ENCODE measurements around the gene RRBP1. TPM values are rescaled to one million over a fixed set of nuclear protein-coding genes. Genes with fewer than 3 reads are reported as not detected.

RRBP1 gene
- total and polyA plus RNA-seq, 4 donors = 75.4 to 202 (median 130) TPM

DNA sequence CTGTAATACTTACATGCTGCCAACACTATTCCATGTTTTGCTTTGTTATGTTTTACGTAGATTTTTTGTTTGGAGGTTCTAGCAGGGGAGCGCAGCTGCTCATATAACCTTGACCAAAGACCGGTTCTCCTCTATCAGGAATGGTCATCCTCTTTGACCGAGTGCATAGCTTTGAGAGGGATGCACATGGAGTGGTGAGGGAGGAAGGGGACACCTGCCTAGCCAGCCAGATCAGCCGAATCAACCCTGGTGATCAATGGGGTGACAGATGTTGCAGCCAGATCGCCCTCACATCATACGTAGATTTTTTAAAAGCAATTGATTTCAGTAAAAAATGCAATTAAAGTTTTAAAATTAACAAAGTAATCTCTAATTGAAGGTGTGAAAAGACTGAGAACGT is 105.8 kb downstream of the RRBP1 start:
- Histone ChIP-seq H3K27ac (ENCODE audit: low read depth in 1 of 2, low read length in 2 of 2) (no peak overlapping the region), H3K4me1 (ENCODE audit: control insufficient read depth in 4 of 4, insufficient read depth in 4 of 4, low read length in 3 of 4) (peaks cover 10 to 17% (median 16%) of the 10 kb centered on the region in 4 donors), H3K9ac (ENCODE audit: low read depth in 1 of 2, low read length in 2 of 2) (no peak overlapping the region), H3K36me3 (ENCODE audit: control insufficient read depth in 4 of 4, insufficient read depth in 3 of 4, low read depth in 1 of 4, low read length in 3 of 4) (no peaks in the 10 kb centered on the region), H3K4me3 (ENCODE audit: low read depth in 1 of 3, low read length in 3 of 3) (no peak overlapping the region), H3K27me3 (ENCODE audit: control insufficient read depth in 4 of 4, insufficient read depth in 4 of 4, low read length in 3 of 4) (no peaks in the 10 kb centered on the region), H3K9me3 (ENCODE audit: control insufficient read depth in 4 of 4, low read length in 3 of 4) (no peaks in the 10 kb centered on the region)
- no peak for TF ChIP-seq EGR1 (IDR thresholded peaks at IDR 0.05; ENCODE audit: low read depth in 2 of 2)
- TF ChIP-seq, protein P1, sequence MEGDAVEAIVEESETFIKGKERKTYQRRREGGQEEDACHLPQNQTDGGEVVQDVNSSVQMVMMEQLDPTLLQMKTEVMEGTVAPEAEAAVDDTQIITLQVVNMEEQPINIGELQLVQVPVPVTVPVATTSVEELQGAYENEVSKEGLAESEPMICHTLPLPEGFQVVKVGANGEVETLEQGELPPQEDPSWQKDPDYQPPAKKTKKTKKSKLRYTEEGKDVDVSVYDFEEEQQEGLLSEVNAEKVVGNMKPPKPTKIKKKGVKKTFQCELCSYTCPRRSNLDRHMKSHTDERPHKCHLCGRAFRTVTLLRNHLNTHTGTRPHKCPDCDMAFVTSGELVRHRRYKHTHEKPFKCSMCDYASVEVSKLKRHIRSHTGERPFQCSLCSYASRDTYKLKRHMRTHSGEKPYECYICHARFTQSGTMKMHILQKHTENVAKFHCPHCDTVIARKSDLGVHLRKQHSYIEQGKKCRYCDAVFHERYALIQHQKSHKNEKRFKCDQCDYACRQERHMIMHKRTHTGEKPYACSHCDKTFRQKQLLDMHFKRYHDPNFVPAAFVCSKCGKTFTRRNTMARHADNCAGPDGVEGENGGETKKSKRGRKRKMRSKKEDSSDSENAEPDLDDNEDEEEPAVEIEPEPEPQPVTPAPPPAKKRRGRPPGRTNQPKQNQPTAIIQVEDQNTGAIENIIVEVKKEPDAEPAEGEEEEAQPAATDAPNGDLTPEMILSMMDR (IDR thresholded peaks at IDR 0.05; ENCODE audit: low read depth, low read length, missing input control) = no peak
- TF ChIP-seq, protein P2, sequence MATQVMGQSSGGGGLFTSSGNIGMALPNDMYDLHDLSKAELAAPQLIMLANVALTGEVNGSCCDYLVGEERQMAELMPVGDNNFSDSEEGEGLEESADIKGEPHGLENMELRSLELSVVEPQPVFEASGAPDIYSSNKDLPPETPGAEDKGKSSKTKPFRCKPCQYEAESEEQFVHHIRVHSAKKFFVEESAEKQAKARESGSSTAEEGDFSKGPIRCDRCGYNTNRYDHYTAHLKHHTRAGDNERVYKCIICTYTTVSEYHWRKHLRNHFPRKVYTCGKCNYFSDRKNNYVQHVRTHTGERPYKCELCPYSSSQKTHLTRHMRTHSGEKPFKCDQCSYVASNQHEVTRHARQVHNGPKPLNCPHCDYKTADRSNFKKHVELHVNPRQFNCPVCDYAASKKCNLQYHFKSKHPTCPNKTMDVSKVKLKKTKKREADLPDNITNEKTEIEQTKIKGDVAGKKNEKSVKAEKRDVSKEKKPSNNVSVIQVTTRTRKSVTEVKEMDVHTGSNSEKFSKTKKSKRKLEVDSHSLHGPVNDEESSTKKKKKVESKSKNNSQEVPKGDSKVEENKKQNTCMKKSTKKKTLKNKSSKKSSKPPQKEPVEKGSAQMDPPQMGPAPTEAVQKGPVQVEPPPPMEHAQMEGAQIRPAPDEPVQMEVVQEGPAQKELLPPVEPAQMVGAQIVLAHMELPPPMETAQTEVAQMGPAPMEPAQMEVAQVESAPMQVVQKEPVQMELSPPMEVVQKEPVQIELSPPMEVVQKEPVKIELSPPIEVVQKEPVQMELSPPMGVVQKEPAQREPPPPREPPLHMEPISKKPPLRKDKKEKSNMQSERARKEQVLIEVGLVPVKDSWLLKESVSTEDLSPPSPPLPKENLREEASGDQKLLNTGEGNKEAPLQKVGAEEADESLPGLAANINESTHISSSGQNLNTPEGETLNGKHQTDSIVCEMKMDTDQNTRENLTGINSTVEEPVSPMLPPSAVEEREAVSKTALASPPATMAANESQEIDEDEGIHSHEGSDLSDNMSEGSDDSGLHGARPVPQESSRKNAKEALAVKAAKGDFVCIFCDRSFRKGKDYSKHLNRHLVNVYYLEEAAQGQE (IDR thresholded peaks at IDR 0.05) = no peak
- TF ChIP-seq YY1 (IDR thresholded peaks at IDR 0.05) = no peak
- TF ChIP-seq RAD21 (IDR thresholded peaks at IDR 0.05) = no peak
- TF ChIP-seq, protein P3, sequence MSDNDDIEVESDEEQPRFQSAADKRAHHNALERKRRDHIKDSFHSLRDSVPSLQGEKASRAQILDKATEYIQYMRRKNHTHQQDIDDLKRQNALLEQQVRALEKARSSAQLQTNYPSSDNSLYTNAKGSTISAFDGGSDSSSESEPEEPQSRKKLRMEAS (IDR thresholded peaks at IDR 0.05) = no peak
- no peak for TF ChIP-seq HNF4A (conservative IDR thresholded peaks at IDR 0.05)
- TF ChIP-seq FOXA2 (IDR thresholded peaks at IDR 0.05) = no peak
- TF ChIP-seq SP1 (IDR thresholded peaks at IDR 0.05) = no peak
- TF ChIP-seq FOXA1 (IDR thresholded peaks at IDR 0.05) = no peak
- TF ChIP-seq JUND (IDR thresholded peaks at IDR 0.05) = no peak
- TF ChIP-seq, protein P4, sequence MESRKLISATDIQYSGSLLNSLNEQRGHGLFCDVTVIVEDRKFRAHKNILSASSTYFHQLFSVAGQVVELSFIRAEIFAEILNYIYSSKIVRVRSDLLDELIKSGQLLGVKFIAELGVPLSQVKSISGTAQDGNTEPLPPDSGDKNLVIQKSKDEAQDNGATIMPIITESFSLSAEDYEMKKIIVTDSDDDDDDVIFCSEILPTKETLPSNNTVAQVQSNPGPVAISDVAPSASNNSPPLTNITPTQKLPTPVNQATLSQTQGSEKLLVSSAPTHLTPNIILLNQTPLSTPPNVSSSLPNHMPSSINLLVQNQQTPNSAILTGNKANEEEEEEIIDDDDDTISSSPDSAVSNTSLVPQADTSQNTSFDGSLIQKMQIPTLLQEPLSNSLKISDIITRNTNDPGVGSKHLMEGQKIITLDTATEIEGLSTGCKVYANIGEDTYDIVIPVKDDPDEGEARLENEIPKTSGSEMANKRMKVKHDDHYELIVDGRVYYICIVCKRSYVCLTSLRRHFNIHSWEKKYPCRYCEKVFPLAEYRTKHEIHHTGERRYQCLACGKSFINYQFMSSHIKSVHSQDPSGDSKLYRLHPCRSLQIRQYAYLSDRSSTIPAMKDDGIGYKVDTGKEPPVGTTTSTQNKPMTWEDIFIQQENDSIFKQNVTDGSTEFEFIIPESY (IDR thresholded peaks at IDR 0.05) = no peak
- no peak for TF ChIP-seq NR2F2 (IDR thresholded peaks at IDR 0.05)
- TF ChIP-seq, protein P5, sequence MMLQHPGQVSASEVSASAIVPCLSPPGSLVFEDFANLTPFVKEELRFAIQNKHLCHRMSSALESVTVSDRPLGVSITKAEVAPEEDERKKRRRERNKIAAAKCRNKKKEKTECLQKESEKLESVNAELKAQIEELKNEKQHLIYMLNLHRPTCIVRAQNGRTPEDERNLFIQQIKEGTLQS (IDR thresholded peaks at IDR 0.05) = no peak
- 87% methylated on average over 8 of the region's 8 CpGs for WGBS
- no peak for DNase-seq (ENCODE audit: low spot score)

DNA sequence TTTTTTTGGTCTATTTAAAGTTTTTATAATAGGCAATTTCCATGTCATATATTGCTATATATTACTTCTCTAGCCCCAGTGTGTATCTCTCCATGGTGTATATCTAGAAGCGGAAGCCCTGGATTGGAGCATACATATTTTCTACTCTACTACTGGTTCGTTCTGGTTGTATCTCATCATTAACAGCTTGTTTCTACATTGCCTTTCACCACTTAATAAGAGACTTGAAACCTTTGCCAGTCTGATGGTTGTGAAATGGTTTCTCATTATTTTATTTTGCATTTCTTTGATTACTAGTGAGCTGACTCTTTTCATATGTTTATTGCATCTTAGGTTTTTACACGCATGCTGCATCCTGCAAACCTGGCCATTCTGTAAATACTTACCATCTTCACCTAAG is 108.6 kb downstream of the RRBP1 start:
- Histone ChIP-seq H3K4me3 (ENCODE audit: low read depth in 1 of 3, low read length in 3 of 3) (no peak overlapping the region), H3K27ac (ENCODE audit: low read depth in 1 of 2, low read length in 2 of 2) (no peak overlapping the region), H3K9ac (ENCODE audit: low read depth in 1 of 2, low read length in 2 of 2) (no peak overlapping the region), H3K9me3 (ENCODE audit: control insufficient read depth in 4 of 4, low read length in 3 of 4) (no peaks in the 10 kb centered on the region), H3K4me1 (ENCODE audit: control insufficient read depth in 4 of 4, insufficient read depth in 4 of 4, low read length in 3 of 4) (peaks cover 11 to 31% (median 27%) of the 10 kb centered on the region in 4 donors), H3K36me3 (ENCODE audit: control insufficient read depth in 4 of 4, insufficient read depth in 3 of 4, low read depth in 1 of 4, low read length in 3 of 4) (no peaks in the 10 kb centered on the region), H3K27me3 (ENCODE audit: control insufficient read depth in 4 of 4, insufficient read depth in 4 of 4, low read length in 3 of 4) (no peaks in the 10 kb centered on the region)
- WGBS = 92% methylated on average over 3 of the region's 3 CpGs
- no peak for DNase-seq (ENCODE audit: low spot score)
- TF ChIP-seq FOXA2 (IDR thresholded peaks at IDR 0.05) (no peak), RXRA (IDR thresholded peaks at IDR 0.05) (no peak), JUND (IDR thresholded peaks at IDR 0.05) (no peak), HNF4G (IDR thresholded peaks at IDR 0.05) (no peak), SP1 (IDR thresholded peaks at IDR 0.05) (no peak), EGR1 (IDR thresholded peaks at IDR 0.05; ENCODE audit: low read depth in 2 of 2) (no peak)
- TF ChIP-seq, protein P4 (IDR thresholded peaks at IDR 0.05) = no peak
- TF ChIP-seq, protein P2 (IDR thresholded peaks at IDR 0.05) = no peak
- TF ChIP-seq, protein P1 (IDR thresholded peaks at IDR 0.05; ENCODE audit: low read depth, low read length, missing input control) = no peak
